Hippocampal formation (tissue), 2 donors: ENCODE data around the gene NLGN4X.
"Not testable (repeated sequence)": the region's sequence is repeated elsewhere in the genome, so short reads cannot be mapped to it uniquely, and the experiment has no call there.

Source experiments
- DNase-seq, 2 donors: peaks; one replicate each; lab custom pipeline; 2025; lab: John Stamatoyannopoulos, UW

Gene NLGN4X

GRCh38 chrX:6005856-6006255, 222.8 kb downstream of the NLGN4X start:
- no peak for DNase-seq

GRCh38 chrX:6004529-6004928, 224.1 kb downstream of the NLGN4X start:
- DNase-seq: no peak

- DNase-seq: no peak
Measured at GRCh38 chrX:6002056-6002455, 226.6 kb downstream of the NLGN4X start.

DNA sequence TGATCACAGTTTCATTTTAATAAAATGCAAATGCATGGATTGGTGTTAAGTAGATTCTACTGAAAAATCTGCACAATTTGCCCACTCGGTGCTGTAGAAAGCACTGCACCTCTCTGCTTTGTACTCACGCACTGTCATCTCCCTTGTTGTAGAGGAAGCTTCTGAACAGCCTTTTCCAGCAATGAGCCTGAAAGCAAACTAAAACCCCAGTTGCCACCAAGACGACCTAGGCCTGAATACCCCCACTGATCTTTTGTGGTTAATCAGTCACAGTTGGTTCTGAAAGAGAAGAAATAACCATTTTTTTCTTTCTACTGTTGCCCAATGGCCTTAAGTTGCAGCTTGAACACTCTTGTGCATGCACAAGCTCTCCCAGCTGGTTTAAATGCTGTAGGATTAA, 229.8 kb downstream of the NLGN4X start:
- no peak for DNase-seq

- DNase-seq: no peak
Measured at GRCh38 chrX:5998456-5998855, 230.2 kb downstream of the NLGN4X start.

DNA sequence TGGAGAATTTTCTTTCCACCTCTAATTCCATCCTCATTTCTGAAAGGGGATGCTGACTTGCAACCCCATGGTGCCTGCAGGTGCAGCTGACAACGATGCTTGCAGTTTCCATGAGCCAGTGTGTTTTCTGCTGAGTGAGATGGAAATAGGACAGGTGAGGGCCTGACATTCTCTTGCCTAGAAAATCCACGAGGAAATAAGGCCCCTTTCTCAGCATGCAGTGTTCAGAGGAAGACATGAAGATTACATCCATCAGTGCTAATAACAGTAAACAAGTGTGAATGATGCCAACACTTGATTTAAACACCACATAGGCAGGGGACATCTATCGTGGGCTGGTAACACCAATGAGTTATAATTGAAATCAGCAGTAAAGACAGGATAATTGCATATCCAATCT, 237.3 kb downstream of the NLGN4X start:
- DNase-seq: no peak

DNA sequence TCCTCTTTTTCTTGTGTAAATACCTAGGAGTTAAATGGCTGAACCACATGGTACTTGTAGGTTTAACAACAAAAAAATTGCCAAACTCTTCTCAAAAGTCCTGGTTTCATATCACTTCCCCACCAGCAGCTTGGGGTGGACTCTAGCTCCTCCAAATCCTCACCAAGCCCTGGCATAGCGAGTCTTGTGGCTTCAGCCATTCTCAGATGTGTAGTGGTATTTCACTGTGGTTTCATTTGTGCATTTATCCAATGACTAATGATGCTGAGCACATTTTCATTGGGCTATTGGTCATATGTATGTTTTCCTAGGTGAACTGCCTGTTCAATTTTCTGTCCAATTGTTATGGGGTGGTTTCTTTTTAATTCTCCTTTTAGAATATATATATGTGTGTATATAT, 249.3 kb downstream of the NLGN4X start:
- DNase-seq: no peak

DNA sequence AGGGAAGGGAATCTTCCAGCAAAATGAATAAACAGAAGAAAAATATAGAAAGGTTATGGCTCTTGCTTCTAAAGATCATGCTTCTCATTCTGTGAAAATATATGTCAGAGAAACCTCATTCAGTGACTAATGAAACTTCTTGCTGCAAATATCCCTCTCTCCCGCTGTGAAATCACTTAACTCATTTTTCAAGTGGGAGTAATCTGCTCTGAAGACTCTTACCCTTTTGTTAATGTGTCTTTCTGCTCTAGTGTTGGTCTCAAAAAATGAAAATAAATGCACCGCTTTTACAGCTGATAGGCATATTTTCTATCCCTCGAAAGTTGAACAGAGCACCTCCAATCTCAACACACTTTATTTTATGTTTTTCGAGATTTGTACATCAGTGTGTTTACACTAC, 252.3 kb downstream of the NLGN4X start:
- no peak for DNase-seq

GRCh38 chrX:5971300-5971699, 257.4 kb downstream of the NLGN4X start:
- no peak for DNase-seq

- DNase-seq: no peak
Measured at GRCh38 chrX:5965406-5965805, 263.3 kb downstream of the NLGN4X start.

DNA sequence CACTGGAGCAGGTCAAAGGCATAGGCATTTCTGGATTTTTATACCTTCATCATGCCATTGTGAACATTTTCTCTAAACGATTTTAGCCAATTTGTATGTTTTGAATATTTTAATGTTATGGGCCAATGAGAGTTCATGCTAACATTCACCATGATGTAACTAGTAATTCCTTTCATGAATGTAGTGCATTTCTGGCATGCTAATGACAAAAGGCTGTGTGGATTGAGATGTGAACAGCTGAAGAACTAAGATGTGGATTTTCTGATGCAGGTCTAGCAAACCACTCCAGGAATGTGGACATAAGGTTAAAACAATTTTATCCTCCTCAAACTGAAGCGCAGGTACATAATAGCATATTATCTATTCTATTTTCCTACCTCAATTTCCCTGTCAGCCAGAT, 269.4 kb downstream of the NLGN4X start:
- no peak for DNase-seq

DNA sequence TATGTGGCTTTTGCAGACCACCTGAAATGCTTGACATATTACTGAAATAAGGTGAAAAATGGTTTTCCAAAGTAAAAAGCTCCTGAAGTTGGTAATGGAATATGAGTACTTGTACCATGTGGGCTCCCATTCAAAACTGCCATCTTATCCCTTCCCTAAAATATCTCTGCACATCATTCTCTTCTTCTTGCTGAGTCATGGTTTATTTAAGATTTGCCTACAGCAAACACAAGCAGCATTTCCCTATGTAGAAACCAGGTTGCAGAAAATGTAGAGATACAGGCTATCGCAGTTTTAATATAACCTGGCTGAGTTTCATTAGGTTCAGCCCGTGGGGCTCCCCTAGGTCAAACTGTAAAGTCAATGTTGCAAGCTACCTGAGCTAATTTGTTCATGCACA, 270.1 kb downstream of the NLGN4X start:
- DNase-seq: no peak

DNA sequence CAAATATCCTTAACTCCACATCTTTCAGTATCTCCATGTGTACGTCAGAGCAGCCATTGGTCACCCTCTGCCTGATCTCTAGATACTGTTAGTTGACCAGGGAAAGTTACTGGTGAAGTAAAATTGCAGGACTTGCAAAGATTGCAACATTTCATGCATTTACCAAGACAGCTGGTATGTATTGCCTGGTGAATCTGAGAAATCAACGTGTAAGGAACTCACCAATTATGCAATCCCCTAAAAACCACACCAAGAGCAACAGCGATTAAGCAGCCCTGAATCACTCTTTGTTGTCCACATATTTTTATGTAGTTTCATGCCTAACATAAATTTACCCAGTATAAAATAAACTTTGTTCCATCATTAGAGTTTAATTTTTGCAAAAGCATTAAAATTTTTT, 271.2 kb downstream of the NLGN4X start:
- DNase-seq: no peak

DNA sequence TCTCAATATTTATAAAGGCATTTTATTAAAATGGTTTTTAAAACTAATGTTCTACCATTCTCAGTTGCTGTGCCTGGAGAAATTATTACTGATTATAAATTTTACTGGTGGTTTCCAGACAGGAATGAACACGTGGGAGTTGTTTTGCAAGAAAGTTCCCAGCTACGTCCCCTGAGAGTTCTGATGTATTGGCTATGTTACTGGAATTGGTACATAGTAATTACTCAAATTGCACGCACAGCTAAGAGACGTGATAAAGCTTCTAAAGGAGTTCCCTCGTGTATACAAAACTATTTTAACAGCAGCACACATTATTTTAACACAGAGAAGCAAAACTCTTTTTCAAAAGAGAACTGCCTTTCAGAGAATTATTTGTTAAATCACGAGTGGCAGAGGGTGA, 292.2 kb downstream of the NLGN4X start:
- DNase-seq: no peak

- DNase-seq: no peak
Measured at GRCh38 chrX:5928224-5928623, 300.4 kb downstream of the NLGN4X start.

- no peak for DNase-seq
Measured at GRCh38 chrX:5916945-5917344, 311.7 kb downstream of the NLGN4X start.

DNA sequence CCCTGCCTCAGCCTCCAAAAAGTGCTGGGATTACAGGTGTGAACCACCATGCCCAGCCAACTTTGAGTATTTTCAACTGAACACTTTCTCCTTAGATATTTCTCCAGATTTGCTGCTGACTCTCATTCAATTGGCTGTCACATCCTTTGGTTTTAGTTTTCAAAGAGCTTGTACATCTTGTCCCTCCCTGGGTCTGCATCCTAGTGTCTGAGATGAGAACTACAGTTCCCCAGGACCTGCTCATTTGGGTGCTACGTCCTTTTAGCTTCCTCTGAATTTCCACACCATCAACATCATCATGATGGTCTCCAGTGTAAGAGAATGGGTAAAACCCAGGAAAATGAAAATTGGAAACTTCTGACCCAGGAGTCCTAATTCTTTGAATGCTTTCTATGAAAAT, 312.9 kb downstream of the NLGN4X start:
- no peak for DNase-seq

DNA sequence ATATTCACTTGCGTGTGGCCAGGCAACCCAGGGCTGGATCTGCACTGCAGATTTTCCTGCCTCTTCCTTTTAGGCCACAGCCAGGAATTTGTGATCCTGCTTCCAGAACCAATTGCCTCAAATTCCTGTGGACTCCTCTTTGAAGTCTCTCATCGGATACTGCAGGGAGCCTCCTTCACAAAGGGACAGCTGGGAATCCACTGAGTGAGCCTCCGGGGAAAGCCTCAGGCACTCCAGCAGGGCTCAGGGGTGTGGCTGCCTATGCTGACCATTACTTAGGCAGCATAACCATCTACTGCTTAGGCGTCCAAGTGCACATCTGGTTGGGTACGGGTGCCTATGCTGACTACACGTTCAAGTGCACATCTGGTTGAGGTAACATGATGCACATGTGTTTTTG, 321.5 kb downstream of the NLGN4X start:
- no peak for DNase-seq

DNA sequence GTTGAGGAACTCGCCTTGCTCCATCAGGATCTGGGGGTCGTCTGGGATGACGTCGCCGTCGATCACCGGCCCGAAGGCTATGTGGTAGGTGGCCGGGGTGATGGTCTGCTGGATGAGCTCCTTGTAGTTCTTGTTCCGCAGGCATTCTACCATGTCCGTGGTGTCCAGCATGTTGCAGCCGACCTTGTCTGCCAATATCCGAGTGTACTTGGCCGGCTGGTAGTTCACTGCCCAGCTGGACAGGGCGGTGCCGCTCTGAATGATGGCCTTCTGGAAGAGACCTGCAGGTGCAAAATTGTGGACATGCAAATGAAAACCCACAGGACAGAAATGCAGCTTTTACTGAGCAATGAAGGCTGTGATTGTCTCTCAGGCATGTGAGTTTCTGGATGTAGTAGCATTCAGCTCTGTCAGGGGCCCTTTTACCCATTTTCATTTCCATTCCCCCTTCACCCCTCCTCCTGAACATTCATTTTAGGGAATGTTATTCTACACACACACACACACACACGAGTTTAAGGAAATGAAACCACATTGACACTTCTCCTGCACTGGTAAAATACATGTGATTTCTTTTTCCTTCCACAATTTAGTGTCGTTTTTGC, 325.0 kb downstream of the NLGN4X start:
- not testable (repeated sequence) for DNase-seq

- DNase-seq: no peak
Measured at GRCh38 chrX:5898463-5898862, 330.2 kb downstream of the NLGN4X start.

- DNase-seq: no peak
Measured at GRCh38 chrX:5891378-5891777, 337.3 kb downstream of the NLGN4X start.

DNA sequence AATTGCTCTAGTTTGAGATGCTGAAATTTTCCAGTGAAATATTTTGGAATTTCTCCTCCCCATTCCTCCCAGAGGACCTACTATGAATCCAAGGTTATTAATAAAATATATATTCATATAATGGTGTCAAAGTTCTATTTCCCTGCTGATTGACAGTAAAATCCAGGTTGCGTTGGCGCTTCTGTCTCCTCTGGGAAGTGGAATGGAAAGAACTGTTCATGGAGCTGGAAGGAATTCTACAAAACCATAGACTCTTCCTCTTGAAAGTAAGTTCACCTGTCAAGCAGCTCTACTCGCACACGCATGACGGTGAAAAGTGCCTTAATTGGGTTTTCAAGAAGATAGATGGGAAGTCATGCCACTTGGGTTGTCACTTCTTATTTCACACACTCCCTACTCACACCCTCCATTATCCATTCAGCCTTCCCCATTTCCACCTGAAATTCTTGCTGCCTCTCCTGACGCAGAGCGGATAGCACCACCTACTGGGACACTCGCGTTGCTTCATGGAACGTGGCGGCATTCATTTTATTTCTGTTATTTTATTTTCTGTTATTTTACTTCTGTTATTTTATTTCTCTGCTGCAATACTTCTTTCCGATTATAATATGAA, 351.6 kb downstream of the NLGN4X start:
- DNase-seq: no peak

DNA sequence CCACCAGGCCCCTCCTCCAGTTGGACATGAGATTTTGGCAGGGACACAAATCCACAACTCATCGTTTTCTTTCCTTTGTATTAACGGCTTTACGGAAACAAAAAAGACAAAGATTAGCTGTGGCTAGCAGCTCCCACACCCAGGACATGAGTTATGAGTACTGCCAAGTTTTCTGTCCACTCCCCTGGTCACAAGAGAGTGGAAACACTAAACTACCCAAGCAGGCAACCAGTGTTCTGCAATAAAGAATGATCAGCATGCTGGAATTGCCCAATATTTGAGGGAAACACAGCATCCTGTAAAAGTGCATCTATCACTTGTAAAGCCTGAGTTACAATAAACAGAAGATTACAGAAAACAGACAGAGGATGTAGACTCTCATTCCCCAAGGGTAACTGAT, 358.4 kb downstream of the NLGN4X start:
- DNase-seq: no peak

GRCh38 chrX:5869786-5870185, 358.9 kb downstream of the NLGN4X start:
- DNase-seq: no peak
